ENCODE measurements around the gene CACNA2D3.
"Not testable (repeated sequence)": the region's sequence is repeated elsewhere in the genome, so short reads cannot be mapped to it uniquely, and the experiment has no call there.

The CACNA2D3 gene

GRCh38 chr3:54965746-54966145, 843.4 kb downstream of the CACNA2D3 start:
- H3K27ac ChIP-seq = no peak overlapping the region
- no peak overlapping the region for H3K9ac ChIP-seq (ENCODE audit: insufficient read length)
- no peak for DNase-seq (ENCODE audit: low read depth, low spot score)
- no peaks in the 10 kb centered on the region for H3K9me3 ChIP-seq (ENCODE audit: low read depth, low read length)
- TF ChIP-seq FOXP2 (optimal IDR thresholded peaks at IDR 0.05; ENCODE audit: control extremely low read depth, extremely low read length, insufficient read depth) (no peak), POLR2AphosphoS5 (IDR thresholded peaks at IDR 0.05; ENCODE audit: borderline replicate concordance, low read depth, low read length) (no peak), EZH2 (IDR thresholded peaks at IDR 0.05) (no peak)
- H3K36me3 ChIP-seq (ENCODE audit: insufficient read depth, low read length) = no peaks in the 10 kb centered on the region
- H3K4me3 ChIP-seq = no peak overlapping the region

GRCh38 chr3:54966979-54967378, 844.6 kb downstream of the CACNA2D3 start:
- H3K9ac ChIP-seq (ENCODE audit: insufficient read length) = no peak overlapping the region
- H3K36me3 ChIP-seq (ENCODE audit: insufficient read depth, low read length) = no peaks in the 10 kb centered on the region
- no peak for DNase-seq (ENCODE audit: low read depth, low spot score)
- H3K4me3 ChIP-seq = no peak overlapping the region
- no peak for TF ChIP-seq FOXP2 (optimal IDR thresholded peaks at IDR 0.05; ENCODE audit: control extremely low read depth, extremely low read length, insufficient read depth)
- TF ChIP-seq EZH2 (IDR thresholded peaks at IDR 0.05) = no peak
- no peak for TF ChIP-seq POLR2AphosphoS5 (IDR thresholded peaks at IDR 0.05; ENCODE audit: borderline replicate concordance, low read depth, low read length)
- H3K27ac ChIP-seq = no peak overlapping the region
- no peaks in the 10 kb centered on the region for H3K9me3 ChIP-seq (ENCODE audit: low read depth, low read length)

GRCh38 chr3:54967731-54968161, 845.4 kb downstream of the CACNA2D3 start:
- Histone ChIP-seq H3K27ac (no peak overlapping the region), H3K4me3 (no peak overlapping the region), H3K9ac (ENCODE audit: insufficient read length) (no peak overlapping the region), H3K9me3 (ENCODE audit: low read depth, low read length) (no peaks in the 10 kb centered on the region), H3K36me3 (ENCODE audit: insufficient read depth, low read length) (no peaks in the 10 kb centered on the region)
- no peak for DNase-seq (ENCODE audit: low read depth, low spot score)
- TF ChIP-seq FOXP2 (optimal IDR thresholded peaks at IDR 0.05; ENCODE audit: control extremely low read depth, extremely low read length, insufficient read depth) = no peak
- no peak for TF ChIP-seq EZH2 (IDR thresholded peaks at IDR 0.05)
- TF ChIP-seq POLR2AphosphoS5 (IDR thresholded peaks at IDR 0.05; ENCODE audit: borderline replicate concordance, low read depth, low read length) = no peak

- TF ChIP-seq POLR2AphosphoS5 (IDR thresholded peaks at IDR 0.05; ENCODE audit: borderline replicate concordance, low read depth, low read length) (no peak), FOXP2 (optimal IDR thresholded peaks at IDR 0.05; ENCODE audit: control extremely low read depth, extremely low read length, insufficient read depth) (no peak), EZH2 (IDR thresholded peaks at IDR 0.05) (no peak)
- no peak overlapping the region for H3K9ac ChIP-seq (ENCODE audit: insufficient read length)
- no peak for DNase-seq (ENCODE audit: low read depth, low spot score)
- H3K4me3 ChIP-seq = no peak overlapping the region
- no peaks in the 10 kb centered on the region for H3K9me3 ChIP-seq (ENCODE audit: low read depth, low read length)
- no peak overlapping the region for H3K27ac ChIP-seq
- no peaks in the 10 kb centered on the region for H3K36me3 ChIP-seq (ENCODE audit: insufficient read depth, low read length)
Observed at GRCh38 chr3:54968546-54969172, 846.3 kb downstream of the CACNA2D3 start.

GRCh38 chr3:54969652-54970051, 847.3 kb downstream of the CACNA2D3 start:
- Histone ChIP-seq H3K27ac (no peak overlapping the region), H3K9ac (ENCODE audit: insufficient read length) (no peak overlapping the region), H3K4me3 (no peak overlapping the region), H3K9me3 (ENCODE audit: low read depth, low read length) (no peaks in the 10 kb centered on the region), H3K36me3 (ENCODE audit: insufficient read depth, low read length) (no peaks in the 10 kb centered on the region)
- no peak for DNase-seq (ENCODE audit: low read depth, low spot score)
- TF ChIP-seq EZH2 (IDR thresholded peaks at IDR 0.05) (no peak), POLR2AphosphoS5 (IDR thresholded peaks at IDR 0.05; ENCODE audit: borderline replicate concordance, low read depth, low read length) (no peak), FOXP2 (optimal IDR thresholded peaks at IDR 0.05; ENCODE audit: control extremely low read depth, extremely low read length, insufficient read depth) (no peak)

GRCh38 chr3:54970895-54971294, 848.5 kb downstream of the CACNA2D3 start:
- TF ChIP-seq EZH2 (IDR thresholded peaks at IDR 0.05) (no peak), FOXP2 (optimal IDR thresholded peaks at IDR 0.05; ENCODE audit: control extremely low read depth, extremely low read length, insufficient read depth) (no peak), POLR2AphosphoS5 (IDR thresholded peaks at IDR 0.05; ENCODE audit: borderline replicate concordance, low read depth, low read length) (no peak)
- H3K4me3 ChIP-seq = no peak overlapping the region
- H3K9me3 ChIP-seq (ENCODE audit: low read depth, low read length) = no peaks in the 10 kb centered on the region
- no peak overlapping the region for H3K27ac ChIP-seq
- H3K36me3 ChIP-seq (ENCODE audit: insufficient read depth, low read length) = no peaks in the 10 kb centered on the region
- DNase-seq (ENCODE audit: low read depth, low spot score) = no peak
- H3K9ac ChIP-seq (ENCODE audit: insufficient read length) = no peak overlapping the region

- Histone ChIP-seq H3K9me3 (ENCODE audit: low read depth, low read length) (no peaks in the 10 kb centered on the region), H3K4me3 (no peak overlapping the region), H3K9ac (ENCODE audit: insufficient read length) (no peak overlapping the region), H3K36me3 (ENCODE audit: insufficient read depth, low read length) (no peaks in the 10 kb centered on the region), H3K27ac (no peak overlapping the region)
- TF ChIP-seq POLR2AphosphoS5 (IDR thresholded peaks at IDR 0.05; ENCODE audit: borderline replicate concordance, low read depth, low read length) (no peak), FOXP2 (optimal IDR thresholded peaks at IDR 0.05; ENCODE audit: control extremely low read depth, extremely low read length, insufficient read depth) (no peak), EZH2 (IDR thresholded peaks at IDR 0.05) (no peak)
- DNase-seq (ENCODE audit: low read depth, low spot score) = no peak
Observed at GRCh38 chr3:54977439-54977838, 855.1 kb downstream of the CACNA2D3 start.

- H3K27ac ChIP-seq; H3K4me3 ChIP-seq; H3K36me3 ChIP-seq (ENCODE audit: insufficient read depth, low read length); H3K9me3 ChIP-seq (ENCODE audit: low read depth, low read length); H3K9ac ChIP-seq (ENCODE audit: insufficient read length); DNase-seq (ENCODE audit: low read depth, low spot score): not testable (repeated sequence)
Observed at GRCh38 chr3:54977946-54978345, 855.6 kb downstream of the CACNA2D3 start.

- no peak overlapping the region for H3K27ac ChIP-seq
- H3K9me3 ChIP-seq (ENCODE audit: low read depth, low read length) = no peaks in the 10 kb centered on the region
- no peak overlapping the region for H3K9ac ChIP-seq (ENCODE audit: insufficient read length)
- H3K4me3 ChIP-seq = no peak overlapping the region
- DNase-seq (ENCODE audit: low read depth, low spot score) = no peak
- no peaks in the 10 kb centered on the region for H3K36me3 ChIP-seq (ENCODE audit: insufficient read depth, low read length)
- TF ChIP-seq FOXP2 (optimal IDR thresholded peaks at IDR 0.05; ENCODE audit: control extremely low read depth, extremely low read length, insufficient read depth) = no peak
- no peak for TF ChIP-seq POLR2AphosphoS5 (IDR thresholded peaks at IDR 0.05; ENCODE audit: borderline replicate concordance, low read depth, low read length)
- no peak for TF ChIP-seq EZH2 (IDR thresholded peaks at IDR 0.05)
Observed at GRCh38 chr3:54982807-54983206, 860.5 kb downstream of the CACNA2D3 start.
